H1 (cell line): ENCODE results near the gene BTRC. TPM values are rescaled to one million over a fixed set of nuclear protein-coding genes. Genes with fewer than 3 reads are reported as not detected.

Experiments
- CTCF ChIA-PET: fragments of 300-600 bp; sonication (Branson Sonifier 250); formaldehyde crosslinking; loops from one replicate; lab custom pipeline; 2021; ENCODE audit not compliant: partially characterized antibody; lab: Charles Lee
- POLR2A ChIA-PET: fragments of 300-600 bp; sonication (Branson Sonifier 250); formaldehyde crosslinking; loops from one replicate; lab custom pipeline; 2021; ENCODE audit warnings: inconsistent platforms; ENCODE audit not compliant: partially characterized antibody; lab: Charles Lee
- DNase-seq, 2 experiments: peaks; one replicate each; pipeline versions ENCODE4 v3.0.0 to v3.0.0-alpha.2; 2010 to 2022; ENCODE audit warnings: low spot score in 2 of 2, low read depth in 1 of 2, mixed read lengths in 1 of 2
- FAIRE-seq: peaks from 2 replicates; lab custom pipeline; 2011; peaks lifted over from hg19 to GRCh38; lab: Jason Lieb, UNC
- H2AFZ ChIP-seq: 2 replicates; pipeline ENCODE4 v1.8.1; 2012; ENCODE audit warnings: low read length, inconsistent platforms
- H2AK5ac ChIP-seq: 2 replicates; pipeline ENCODE4 v1.6.1; 2013; ENCODE audit warnings: low read depth, low read length
- H2BK120ac ChIP-seq: replicated peaks from 2 replicates; pipeline ENCODE3; 2013; ENCODE audit warnings: low read depth, low read length, inconsistent platforms
- H2BK12ac ChIP-seq: 2 replicates; pipeline ENCODE4 v1.6.1; 2013; ENCODE audit warnings: low read depth, low read length
- H2BK15ac ChIP-seq: 2 replicates; pipeline ENCODE4 v1.6.1; 2013; ENCODE audit warnings: low read length
- H2BK20ac ChIP-seq: 2 replicates; pipeline ENCODE4 v1.6.1; 2013; ENCODE audit warnings: low read length
- H2BK5ac ChIP-seq: 2 replicates; pipeline ENCODE4 v1.6.1; 2013; ENCODE audit warnings: low read depth, low read length
- H3K14ac ChIP-seq: 2 replicates; pipeline ENCODE4 v1.6.1; 2013; ENCODE audit warnings: inconsistent platforms; ENCODE audit not compliant: insufficient read length
- H3K18ac ChIP-seq: 2 replicates; pipeline ENCODE4 v1.6.1; 2013; ENCODE audit warnings: low read length; ENCODE audit errors: extremely low read depth
- H3K23ac ChIP-seq: 2 replicates; pipeline ENCODE4 v1.6.1; 2013; ENCODE audit warnings: inconsistent platforms; ENCODE audit not compliant: insufficient read length
- H3K23me2 ChIP-seq: 2 replicates; pipeline ENCODE4 v1.6.1; 2013; ENCODE audit warnings: low read depth, low read length
- H3K27ac ChIP-seq: 2 replicates; pipeline ENCODE4 v1.6.1; 2011; ENCODE audit warnings: low read depth, low read length, inconsistent platforms
- H3K27me3 ChIP-seq, 4 experiments: replicated peaks in 1 of 4; 1 replicate in 1 of 4; 2 replicates in 3 of 4; pipeline versions ENCODE4 v1.6.1 to v1.8.1; 2011 to 2013; ENCODE audit warnings: low read length in 3 of 4, mild to moderate bottlenecking in 3 of 4, inconsistent platforms in 2 of 4, mixed read lengths in 2 of 4, moderate library complexity in 1 of 4; ENCODE audit not compliant: control insufficient read depth in 3 of 4, insufficient read depth in 3 of 4; ENCODE audit errors: extremely low read depth in 1 of 4
- H3K36me3 ChIP-seq, 4 experiments: 2 replicates each; pipeline versions ENCODE4 v1.6.1 to v1.8.1; 2011 to 2013; ENCODE audit warnings: mild to moderate bottlenecking in 4 of 4, low read length in 3 of 4, moderate library complexity in 2 of 4, control low read depth in 1 of 4, inconsistent platforms in 1 of 4; ENCODE audit not compliant: insufficient read depth in 4 of 4, control insufficient read depth in 2 of 4
- H3K4ac ChIP-seq: replicated peaks from 2 replicates; pipeline ENCODE3; 2013; ENCODE audit warnings: low read length, low read depth, mixed read lengths, inconsistent platforms; ENCODE audit not compliant: insufficient read length
- H3K4me1 ChIP-seq, 4 experiments: replicated peaks in 1 of 4; 1 replicate in 1 of 4; 2 replicates in 3 of 4; pipeline versions ENCODE4 v1.6.1 to v1.8.1; 2011 to 2013; ENCODE audit warnings: low read length in 3 of 4, inconsistent platforms in 2 of 4, mixed read lengths in 1 of 4; ENCODE audit not compliant: insufficient read depth in 4 of 4, control insufficient read depth in 3 of 4
- H3K4me2 ChIP-seq, 2 experiments: 2 replicates each; pipeline versions ENCODE4 v1.6.1 to v1.8.1; 2011 to 2013; ENCODE audit warnings: low read depth in 2 of 2, low read length in 2 of 2, control low read depth in 1 of 2, inconsistent platforms in 1 of 2, mild to moderate bottlenecking in 1 of 2; ENCODE audit not compliant: insufficient read depth in 1 of 2
- H3K4me3 ChIP-seq, 4 experiments: fragments of 200-600, 300-600 bp in 1 of 4; sonication (generic), shearing (Covaris generic), sonication (Bioruptor Twin) in 1 of 4; 2 replicates each; pipeline versions ENCODE4 v1.5.1 to v1.8.1; 2011 to 2016; ENCODE audit warnings: low read length in 4 of 4, low read depth in 3 of 4, control low read depth in 2 of 4, inconsistent platforms in 2 of 4, mild to moderate bottlenecking in 2 of 4, mixed read lengths in 1 of 4, moderate library complexity in 1 of 4; ENCODE audit not compliant: insufficient read depth in 2 of 4; ENCODE audit errors: extremely low read depth in 1 of 4
- H3K56ac ChIP-seq: replicated peaks from 2 replicates; pipeline ENCODE3; 2013; ENCODE audit warnings: low read depth, mild to moderate bottlenecking, mixed read lengths, low read length, inconsistent platforms; ENCODE audit not compliant: insufficient read length
- H3K79me1 ChIP-seq: 2 replicates; pipeline ENCODE4 v1.6.1; 2013; ENCODE audit warnings: low read depth, low read length, control low read depth
- H3K79me2 ChIP-seq, 2 experiments: 2 replicates each; pipeline versions ENCODE4 v1.6.1 to v1.8.1; 2012 to 2013; ENCODE audit warnings: low read length in 2 of 2, mild to moderate bottlenecking in 2 of 2, inconsistent platforms in 1 of 2; ENCODE audit not compliant: insufficient read depth in 2 of 2, control insufficient read depth in 1 of 2
- H3K9ac ChIP-seq, 4 experiments: replicated peaks in 1 of 4; 1 replicate in 1 of 4; 2 replicates in 3 of 4; pipeline versions ENCODE4 v1.6.1 to v1.8.1; 2011 to 2013; ENCODE audit warnings: low read depth in 3 of 4, low read length in 3 of 4, control low read depth in 2 of 4, mild to moderate bottlenecking in 2 of 4, moderate library complexity in 2 of 4, inconsistent platforms in 1 of 4; ENCODE audit errors: extremely low read depth in 1 of 4
- H3K9me3 ChIP-seq, 2 experiments: 2 replicates each; pipeline versions ENCODE4 v1.6.1 to v1.8.1; 2012 to 2013; ENCODE audit warnings: mild to moderate bottlenecking in 2 of 2, moderate library complexity in 2 of 2, control low read depth in 1 of 2, inconsistent platforms in 1 of 2, low read depth in 1 of 2, low read length in 1 of 2, mixed read lengths in 1 of 2; ENCODE audit not compliant: insufficient read depth in 2 of 2
- H4K20me1 ChIP-seq, 2 experiments: replicated peaks in 1 of 2; 2 replicates each; pipeline versions ENCODE3 to v1.8.1; 2011 to 2013; ENCODE audit warnings: inconsistent platforms in 2 of 2, low read length in 2 of 2, mild to moderate bottlenecking in 1 of 2; ENCODE audit not compliant: insufficient read depth in 2 of 2, control insufficient read depth in 1 of 2
- H4K5ac ChIP-seq: 2 replicates; pipeline ENCODE4 v1.6.1; 2013; ENCODE audit warnings: low read length, low read depth, mixed read lengths, inconsistent platforms; ENCODE audit not compliant: insufficient read length
- H4K8ac ChIP-seq: 2 replicates; pipeline ENCODE4 v1.8.0; 2013; ENCODE audit warnings: mild to moderate bottlenecking, moderate library complexity, low read length, inconsistent platforms; ENCODE audit not compliant: insufficient read depth; ENCODE audit errors: extremely low read depth
- H4K91ac ChIP-seq: replicated peaks from 2 replicates; pipeline ENCODE3; 2013; ENCODE audit warnings: low read length, mixed read lengths, inconsistent platforms; ENCODE audit not compliant: insufficient read length
- JUND ChIP-seq: IDR thresholded peaks from 2 replicates; pipeline ENCODE4 v1.6.1; 2011; ENCODE audit warnings: mild to moderate bottlenecking, improper control_type of control experiment, low read length
- PHF8 ChIP-seq: fragments of 200-600 bp; sonication (generic); conservative IDR thresholded peaks from 2 replicates; pipeline ENCODE4 v1.7.1; 2012; ENCODE audit warnings: low read depth, mild to moderate bottlenecking, inconsistent platforms, low read length, moderate library complexity
- SIX5 ChIP-seq: IDR thresholded peaks from 2 replicates; pipeline ENCODE4 v1.6.1; 2011; ENCODE audit warnings: mild to moderate bottlenecking, low read depth, low read length
- WGBS, 2 experiments: shearing (Covaris generic) in 1 of 2; methylation state at CpG; one replicate each; pipeline versions ENCODE4 v1.1.6 to v1.1.7; 2013 to 2015; ENCODE audit warnings: low lambda C conversion rate in 2 of 2, mixed read lengths in 2 of 2, inconsistent platforms in 1 of 2, low coverage in 1 of 2, missing lambda C conversion rate in 1 of 2; ENCODE audit not compliant: insufficient replicate concordance in 2 of 2, insufficient coverage in 1 of 2, insufficient read length in 1 of 2; ENCODE audit errors: extremely low coverage in 1 of 2, missing lambda C conversion rate in 1 of 2; 5-methylcytosine and 5-hydroxymethylcytosine counted together
- polyA plus RNA-seq, 7 experiments: library from polyadenylated mRNA; depleted of rRNA in 3 of 7; stranded (reverse) in 5 of 7; unstranded in 2 of 7; fragments of >200 nt in 5 of 7; fragments of 200-250 nt in 2 of 7; gene quantifications; 1 replicate in 5 of 7; 2 replicates in 1 of 7; 4 replicates in 1 of 7; pipeline versions ENCODE4 v1.2.1 to v1.2.3, GENCODE V29; 2011 to 2013; ENCODE audit warnings: missing spikeins in 2 of 7, mixed read lengths in 2 of 7
- total RNA-seq: library from RNA; stranded (reverse); fragmentation: NEBNext Ultra II Directional; extraction: Animal tissue kit (Norgen Biotek cat#: 25700); gene quantifications from 2 replicates; pipeline ENCODE4 v1.2.1, GENCODE V29; 2021

BTRC gene
- total and polyA plus RNA-seq, 2 of the 8 experiments (the other 6 are each of a cell fraction or from before 2014, with no cell fraction given), result 9.9 to 24.7 TPM

GRCh38 chr10:101428036-101428435, 74.1 kb downstream of the BTRC start:
- WGBS, 2 experiments, result 93 to 100% methylated on average over 1 to 3 of the region's 3 CpGs
- ChIA-PET CTCF (interaction anchor here (0.7 to 2.1 kb wide), 5 partner anchors 12 to 234 kb away, joined by 4 to 10 read pairs (median 6); no protein-coding TSS in a partner anchor), POLR2A (no interaction called here)
- Histone ChIP-seq H2AFZ (no peak overlapping the region), H2BK12ac (no peak overlapping the region), H3K56ac (no peak overlapping the region), H2BK15ac (no peak overlapping the region), H3K27ac (no peak overlapping the region), H2BK120ac (no peak overlapping the region), H3K4me2 (no peak overlapping the region), H2BK5ac (no peak overlapping the region), H3K9ac (no peak overlapping the region), H3K36me3 (no peaks in the 10 kb centered on the region), H3K9me3 (no peaks in the 10 kb centered on the region), H4K5ac (no peak overlapping the region), H3K79me2 (no peaks in the 10 kb centered on the region; a peak in 1 of 4 replicates), H3K4me1 (no peaks in the 10 kb centered on the region), H4K91ac (no peak overlapping the region), H3K23me2 (no peaks in the 10 kb centered on the region), H3K4me3 (no peak overlapping the region), H3K4ac (no peak overlapping the region), H4K8ac (no peak overlapping the region), H2AK5ac (no peak overlapping the region), H4K20me1 (no peaks in the 10 kb centered on the region), H2BK20ac (no peak overlapping the region), H3K79me1 (peaks cover 2% of the 10 kb centered on the region; the same call in 1 of the 2 replicates), H3K18ac (no peak overlapping the region), H3K23ac (no peak overlapping the region), H3K27me3 (no peaks in the 10 kb centered on the region), H3K14ac (no peak overlapping the region)
- TF ChIP-seq JUND (no peak), SIX5 (no peak), PHF8 (no peak)
- DNase-seq, result no peak
- no peak for FAIRE-seq
